Esophagus muscularis mucosa (tissue), 3 donors: Measurements from ENCODE around the gene DIAPH1.

Experiments
- CTCF ChIP-seq, 3 experiments: fragments of 200-600 bp in 2 of 3; fragments of 450-650 bp in 1 of 3; sonication (generic) in 2 of 3; IDR thresholded peaks; one replicate each; pipeline ENCODE4 v1.5.1; 2017 to 2019; ENCODE audit warnings: antibody characterized with exemption in 3 of 3, mild to moderate bottlenecking in 2 of 3, moderate library complexity in 1 of 3
- POLR2A ChIP-seq: fragments of 450-650 bp; IDR thresholded peaks from one replicate; pipeline ENCODE4 v1.6.1; 2017; ENCODE audit warnings: antibody characterized with exemption, moderate library complexity, mild to moderate bottlenecking, low read depth

GRCh38 chr5:141605523-141606277, 13.1 kb downstream of the DIAPH1 start:
- TF ChIP-seq CTCF (IDR thresholded peaks at IDR 0.05) (no peak), POLR2A (no peak)
